ENCODE measurements around the gene TTC1.

DNA sequence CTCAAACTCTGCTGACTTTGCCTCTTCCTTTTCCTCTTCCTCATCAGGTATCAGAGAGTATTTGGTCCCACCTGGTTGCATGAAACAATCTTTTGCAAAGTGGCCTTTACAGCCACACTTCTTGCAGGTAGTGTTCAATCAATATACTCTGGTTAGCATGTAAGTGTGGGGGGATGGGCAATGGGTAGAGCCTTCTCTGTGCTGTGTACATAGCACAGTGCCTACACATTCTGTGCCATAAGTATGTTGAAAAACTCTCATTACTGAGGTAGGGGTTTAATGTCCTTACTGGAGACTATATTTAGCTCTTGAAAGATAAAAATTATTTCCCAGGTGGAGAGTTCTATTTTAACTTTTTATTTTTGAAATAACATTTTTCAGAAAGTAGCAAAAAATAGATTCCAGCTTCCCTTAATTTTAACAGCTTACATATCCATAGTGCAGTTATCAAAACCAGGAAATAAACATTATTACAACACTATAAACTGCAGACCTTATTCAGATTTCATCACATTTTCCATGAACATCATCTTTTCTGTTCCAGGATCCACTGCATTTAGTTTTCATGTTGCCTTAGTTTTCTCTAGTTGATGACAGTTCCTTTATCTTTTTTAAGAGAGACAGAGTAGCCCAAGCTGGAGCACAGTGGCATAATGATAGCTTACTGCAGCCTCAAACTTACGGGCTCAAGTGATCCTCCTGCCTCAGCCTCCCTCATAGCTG lies 15.1 kb downstream of the TTC1 start:
- TF ChIP-seq, protein P1, sequence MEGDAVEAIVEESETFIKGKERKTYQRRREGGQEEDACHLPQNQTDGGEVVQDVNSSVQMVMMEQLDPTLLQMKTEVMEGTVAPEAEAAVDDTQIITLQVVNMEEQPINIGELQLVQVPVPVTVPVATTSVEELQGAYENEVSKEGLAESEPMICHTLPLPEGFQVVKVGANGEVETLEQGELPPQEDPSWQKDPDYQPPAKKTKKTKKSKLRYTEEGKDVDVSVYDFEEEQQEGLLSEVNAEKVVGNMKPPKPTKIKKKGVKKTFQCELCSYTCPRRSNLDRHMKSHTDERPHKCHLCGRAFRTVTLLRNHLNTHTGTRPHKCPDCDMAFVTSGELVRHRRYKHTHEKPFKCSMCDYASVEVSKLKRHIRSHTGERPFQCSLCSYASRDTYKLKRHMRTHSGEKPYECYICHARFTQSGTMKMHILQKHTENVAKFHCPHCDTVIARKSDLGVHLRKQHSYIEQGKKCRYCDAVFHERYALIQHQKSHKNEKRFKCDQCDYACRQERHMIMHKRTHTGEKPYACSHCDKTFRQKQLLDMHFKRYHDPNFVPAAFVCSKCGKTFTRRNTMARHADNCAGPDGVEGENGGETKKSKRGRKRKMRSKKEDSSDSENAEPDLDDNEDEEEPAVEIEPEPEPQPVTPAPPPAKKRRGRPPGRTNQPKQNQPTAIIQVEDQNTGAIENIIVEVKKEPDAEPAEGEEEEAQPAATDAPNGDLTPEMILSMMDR (conservative IDR thresholded peaks at IDR 0.05), result no peak
- TF ChIP-seq ZFX (IDR thresholded peaks at IDR 0.05), result no peak

Measured in C4-2B (cell line).